GM03348 (cell line): ENCODE data around the gene PAPSS2.
"Not testable (repeated sequence)": the region's sequence is repeated elsewhere in the genome, so short reads cannot be mapped to it uniquely, and the experiment has no call there.

ENCODE experiments used
- DNase-seq: peaks from one replicate; pipeline ENCODE4 v3.0.0; 2012; ENCODE audit warnings: low spot score

The PAPSS2 gene

DNA sequence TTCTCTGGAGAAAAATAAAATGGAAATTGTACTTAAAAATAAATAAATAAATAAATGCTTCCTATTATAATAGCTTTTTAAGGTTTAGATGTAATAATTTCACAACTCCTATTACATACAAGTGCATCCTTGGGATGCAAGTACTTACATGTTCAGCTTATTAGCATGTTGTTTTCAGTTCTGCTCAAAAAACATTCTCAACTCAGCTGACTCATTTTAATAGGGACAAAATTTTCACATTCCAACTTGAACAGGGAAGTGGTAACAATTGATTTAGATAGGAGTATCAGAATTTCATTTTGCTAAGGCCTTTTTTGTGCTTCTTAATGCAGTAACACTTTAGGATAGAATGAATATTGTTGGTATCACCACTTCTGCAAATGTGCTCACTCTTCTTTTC lies 16.7 kb upstream of the PAPSS2 start:
- DNase-seq, result no peak

DNA sequence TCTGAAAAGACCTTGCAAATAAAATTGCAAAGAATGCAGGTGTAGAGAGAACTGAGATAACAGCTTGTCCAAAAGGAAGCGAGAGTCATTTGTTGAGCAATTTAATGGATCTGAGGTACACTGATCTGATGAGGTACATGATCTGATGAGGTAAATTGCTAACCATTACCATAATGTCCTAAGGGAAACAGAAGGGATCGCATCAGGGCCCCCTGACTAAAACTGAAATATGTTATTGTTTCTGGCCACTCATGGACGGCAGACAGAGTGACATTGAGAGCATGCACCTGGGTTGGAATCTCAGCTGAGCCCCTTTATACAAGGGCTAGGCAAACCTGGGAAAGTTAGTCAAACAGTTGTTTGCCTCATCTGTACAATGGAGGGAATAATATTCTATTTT lies 15.8 kb upstream of the PAPSS2 start:
- DNase-seq, result no peak

GRCh38 chr10:87644500-87644899 lies 15.2 kb upstream of the PAPSS2 start:
- DNase-seq, result not testable (repeated sequence)

GRCh38 chr10:87646192-87646909 lies 13.3 kb upstream of the PAPSS2 start:
- no peak for DNase-seq

GRCh38 chr10:87646935-87647334 lies 12.7 kb upstream of the PAPSS2 start:
- DNase-seq, result no peak

DNA sequence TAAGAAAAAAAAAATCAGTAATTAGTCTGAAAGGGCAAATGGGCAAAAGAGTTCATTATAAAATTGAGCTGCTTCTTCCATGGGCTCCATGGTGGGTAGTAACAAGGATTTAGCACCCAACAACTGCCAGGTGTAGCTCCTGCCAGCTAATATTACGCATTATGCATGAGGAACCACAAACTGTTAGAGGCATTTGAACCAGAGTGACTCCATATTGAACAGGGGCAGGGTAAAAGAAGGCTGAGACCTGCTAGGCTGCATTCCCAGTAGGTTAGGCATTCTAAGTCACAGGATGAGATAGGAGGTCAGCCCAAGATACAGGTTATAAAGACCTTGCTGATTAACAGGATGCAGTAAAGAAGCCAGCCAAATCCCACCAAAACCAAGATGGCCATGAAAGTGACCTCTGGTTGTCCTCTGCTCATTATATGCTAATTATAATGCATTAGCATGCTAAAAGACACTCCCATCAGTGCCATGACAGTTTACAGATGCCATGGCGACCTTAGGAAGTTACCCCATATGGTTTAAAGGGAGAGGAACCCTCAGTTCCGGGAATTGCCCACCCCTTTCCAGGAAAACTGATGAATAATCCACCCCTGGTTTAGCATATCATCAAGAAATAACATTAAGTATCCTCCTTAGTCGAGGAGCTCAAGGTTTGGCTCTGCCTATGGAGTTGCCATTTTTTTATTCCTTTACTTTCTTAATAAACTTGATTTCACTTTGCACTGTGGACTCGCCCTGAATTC lies 8.7 kb upstream of the PAPSS2 start:
- DNase-seq, result no peak

DNA sequence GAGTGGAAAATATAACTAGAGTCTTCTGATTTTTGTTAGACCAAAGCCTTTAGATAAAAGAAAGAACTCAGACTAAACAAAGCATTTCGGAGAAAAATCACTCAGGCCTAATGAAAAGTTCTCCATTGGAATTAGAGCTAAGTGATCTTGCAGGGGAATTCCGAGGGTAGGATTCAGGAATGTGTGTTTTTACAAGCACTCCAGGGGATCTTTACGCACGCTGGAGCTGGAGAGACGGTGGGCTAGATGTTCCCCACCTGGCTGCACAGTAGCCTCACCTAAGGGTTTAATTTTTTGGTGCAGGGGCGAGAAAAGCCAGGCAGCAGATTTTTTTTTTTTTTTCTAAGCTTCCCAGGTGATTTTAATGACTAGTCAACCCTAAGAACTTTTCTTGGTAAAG lies 7.9 kb upstream of the PAPSS2 start:
- no peak for DNase-seq

DNA sequence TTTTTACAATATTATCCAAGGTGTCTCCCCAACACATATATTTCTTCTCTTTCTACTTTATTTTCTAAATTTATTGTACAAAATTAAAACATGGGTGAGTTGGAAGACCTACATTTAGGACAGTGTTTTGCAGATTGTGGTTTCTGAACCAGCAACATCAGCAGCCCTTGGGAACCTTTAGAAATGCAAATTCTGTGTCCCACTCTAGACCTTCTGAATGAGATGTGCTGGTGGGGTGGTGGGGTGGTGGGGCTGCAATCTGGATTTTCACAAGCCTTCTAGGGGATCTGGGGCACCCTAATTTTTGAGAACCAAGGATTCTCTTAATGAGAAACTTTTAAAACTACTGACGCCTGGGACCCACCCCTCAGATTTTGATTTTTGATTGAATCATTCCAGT lies 7.4 kb upstream of the PAPSS2 start:
- DNase-seq, result no peak

DNA sequence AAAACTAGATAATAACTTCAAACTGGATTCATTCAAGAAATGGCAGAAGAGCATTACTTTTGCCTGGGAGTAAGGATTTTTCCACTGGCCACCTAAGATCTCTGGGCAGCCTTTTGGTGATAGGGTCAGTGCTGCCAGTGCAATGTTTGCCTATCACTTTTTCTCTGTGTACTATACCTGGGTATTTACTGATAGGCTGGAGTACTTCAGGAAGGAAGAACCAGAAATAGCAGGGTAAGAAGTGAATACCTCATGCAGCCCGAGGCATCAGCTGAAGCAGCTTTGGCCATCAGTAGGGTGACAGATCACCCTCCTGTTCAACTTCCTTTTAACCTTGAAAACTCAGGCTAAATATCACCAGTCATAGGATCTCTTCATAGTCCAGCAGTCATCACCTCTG lies 5.5 kb upstream of the PAPSS2 start:
- DNase-seq, result no peak

- peak; percentile 78 for DNase-seq
Measured at GRCh38 chr10:87656431-87657072, 3.1 kb upstream of the PAPSS2 start.

DNA sequence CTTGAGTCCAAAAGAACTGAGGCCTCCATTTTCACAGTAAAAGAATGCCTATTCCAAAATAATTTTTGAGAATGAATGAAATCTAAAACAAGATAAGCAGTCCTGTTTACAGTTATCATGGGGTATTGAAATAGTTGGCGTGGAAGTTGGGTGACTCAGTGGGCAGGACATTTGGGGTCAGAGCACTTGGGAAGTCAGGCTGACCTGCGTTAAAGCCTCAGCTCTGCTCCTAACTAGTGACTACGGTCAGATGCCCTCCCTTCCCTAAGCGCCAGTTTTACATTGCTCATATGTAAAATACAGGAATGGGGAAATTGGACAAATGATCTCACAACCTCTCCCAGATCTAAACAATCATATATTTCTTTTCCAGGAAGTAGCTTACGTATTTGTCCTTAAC lies 2.3 kb upstream of the PAPSS2 start:
- DNase-seq, result no peak

GRCh38 chr10:87658321-87658795 lies 1.3 kb upstream of the PAPSS2 start:
- DNase-seq, result no peak

GRCh38 chr10:87658858-87659555 lies 671 bp upstream of the PAPSS2 start:
- DNase-seq, result no peak

GRCh38 chr10:87660484-87661133 lies 931 bp downstream of the PAPSS2 start:
- DNase-seq, result no peak

DNA sequence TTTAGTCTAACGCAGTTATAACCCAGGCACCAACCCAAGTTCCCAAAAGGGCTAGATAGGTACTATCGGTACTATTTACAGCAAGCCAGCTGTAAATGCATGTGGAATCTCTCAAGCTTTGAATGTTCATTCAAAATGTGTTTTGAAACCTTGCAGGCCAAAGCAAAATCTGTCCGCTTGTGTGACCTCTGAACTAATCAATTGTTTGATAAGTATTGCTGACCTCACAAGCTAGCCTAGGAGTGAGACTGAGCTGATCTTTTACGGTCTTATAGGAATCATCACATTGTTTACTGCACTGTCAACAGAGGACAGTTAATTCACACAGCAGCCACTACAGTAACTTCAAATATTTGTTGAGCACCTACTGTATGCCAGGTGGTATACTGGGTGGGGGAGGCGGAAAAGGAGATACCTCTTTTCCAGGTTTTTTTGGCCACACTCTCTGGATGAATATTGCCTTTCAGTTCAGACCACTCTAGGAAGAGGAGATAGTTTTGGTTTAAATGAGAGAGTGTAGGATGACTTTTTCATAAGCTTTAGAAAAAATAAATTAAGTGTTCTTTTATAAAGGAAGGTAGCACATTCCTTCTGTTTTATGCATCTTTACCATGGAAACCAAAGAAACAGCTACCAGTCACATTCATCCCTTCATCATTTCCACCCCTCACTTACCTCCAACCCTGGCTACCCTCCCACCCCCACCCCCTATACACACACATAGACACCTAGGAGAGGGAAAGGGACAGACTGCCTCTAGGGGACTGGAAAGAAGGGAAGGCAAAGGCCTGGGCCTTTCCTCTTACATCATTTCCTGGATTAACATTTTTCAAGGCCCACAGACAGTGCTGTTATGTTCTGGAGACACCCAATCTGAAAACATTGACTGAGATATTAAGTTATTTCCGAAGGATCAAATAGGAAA lies 2.4 kb downstream of the PAPSS2 start:
- no peak for DNase-seq

- no peak for DNase-seq
Measured at GRCh38 chr10:87664276-87664701, 4.6 kb downstream of the PAPSS2 start.

DNA sequence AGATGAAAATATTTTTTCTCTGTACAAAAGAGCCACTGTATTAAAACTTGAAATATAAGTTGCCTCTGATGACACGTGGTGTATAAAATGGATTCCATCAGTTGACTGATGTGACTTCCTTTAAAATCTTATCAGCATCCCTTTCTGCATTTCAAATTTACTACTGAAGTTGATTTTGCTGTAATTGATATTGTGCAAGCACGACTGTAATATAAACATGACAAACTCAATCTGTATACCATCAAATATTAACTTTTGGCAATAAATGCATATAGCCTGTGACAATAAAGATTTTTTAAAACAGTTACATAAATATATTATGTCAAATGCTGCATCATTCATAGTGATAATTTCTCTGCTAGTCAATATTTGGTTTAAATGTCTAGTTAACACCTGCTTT lies 7.8 kb downstream of the PAPSS2 start:
- no peak for DNase-seq

DNA sequence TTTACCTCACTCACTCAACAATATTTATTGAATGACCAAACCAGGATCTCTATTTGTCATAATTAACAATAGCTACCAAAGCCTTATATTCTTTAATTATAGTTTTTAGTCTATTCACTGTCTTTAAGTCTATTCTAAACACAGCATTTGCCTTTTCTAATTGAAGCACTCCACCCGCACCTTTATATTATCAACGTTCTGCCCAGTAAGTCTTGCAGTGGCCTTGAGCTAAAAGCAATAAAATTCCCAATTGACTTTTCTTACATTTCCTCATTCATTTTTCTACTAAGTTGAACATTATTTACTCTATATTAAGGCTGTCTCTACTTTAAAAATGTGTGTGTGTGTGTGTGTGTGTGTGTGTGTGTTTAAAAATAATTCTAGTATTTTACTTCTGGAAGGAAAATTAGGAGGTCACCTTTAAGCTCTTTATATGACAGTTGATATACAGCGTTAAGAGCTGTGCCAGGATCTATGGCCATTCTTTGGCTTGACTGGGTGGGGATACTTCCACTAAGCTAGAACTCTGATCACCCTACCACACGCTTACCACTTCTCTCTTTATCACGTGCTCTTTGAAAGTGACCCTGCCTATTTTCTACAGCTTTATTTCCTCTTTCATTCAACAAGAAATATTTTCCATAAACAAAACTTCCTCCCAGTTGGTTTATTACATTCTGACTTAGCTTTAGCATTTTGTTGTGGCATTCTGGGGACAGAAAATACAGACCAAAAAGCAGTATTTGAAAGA lies 8.8 kb downstream of the PAPSS2 start:
- no peak for DNase-seq

DNA sequence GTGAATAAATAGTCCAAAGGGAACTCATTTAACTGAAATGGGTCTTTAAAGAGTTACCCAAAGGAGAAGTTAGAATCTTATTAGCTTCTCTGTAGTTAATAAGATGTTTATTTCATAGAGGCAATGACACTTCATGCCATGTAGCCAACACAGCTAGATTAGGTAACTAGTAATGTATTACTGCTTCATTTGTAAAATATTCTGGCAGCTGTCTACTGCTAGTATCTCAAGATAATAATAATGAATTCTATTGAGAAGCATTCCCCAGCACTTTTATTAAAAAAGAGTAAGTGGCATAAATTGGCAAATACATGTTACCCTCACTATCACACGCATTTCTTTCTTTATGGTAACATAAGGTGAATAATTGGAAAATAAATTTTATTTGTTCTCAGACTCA lies 10.1 kb downstream of the PAPSS2 start:
- DNase-seq, result no peak

DNA sequence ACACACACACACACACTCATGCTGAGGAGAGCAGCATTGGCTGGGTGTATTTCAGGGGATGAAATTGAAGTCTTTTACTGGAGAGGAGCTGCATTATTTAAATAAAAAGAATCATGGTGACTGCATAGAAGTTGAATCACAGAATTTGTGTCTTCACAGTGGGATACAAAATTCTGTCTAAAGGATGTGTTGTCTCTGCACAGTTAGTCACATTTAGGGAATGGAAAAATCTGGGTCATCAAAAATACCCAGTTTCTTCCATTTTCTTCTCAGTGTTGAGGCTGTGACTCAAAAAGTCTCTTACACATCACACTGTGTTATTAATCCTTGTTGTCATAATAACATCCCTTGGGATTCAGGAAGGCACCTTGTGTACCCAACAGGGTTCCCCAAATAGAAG lies 10.9 kb downstream of the PAPSS2 start:
- DNase-seq, result no peak
